Spleen (tissue), 7 donors: ENCODE measurements around the gene PRSS56.

Source experiments
- POLR2A ChIP-seq, 3 donors: fragments of 450-650 bp; IDR thresholded peaks; one replicate each; pipeline ENCODE4 v1.5.1; 2017; ENCODE audit warnings: antibody characterized with exemption in 3 of 3, mild to moderate bottlenecking in 1 of 3
- POLR2AphosphoS5 ChIP-seq, 3 donors: sonication (generic); formaldehyde crosslinking; IDR thresholded peaks; one replicate each; pipeline ENCODE4 v1.5.1; 2017; ENCODE audit warnings: antibody characterized with exemption in 3 of 3
- TF ChIP-seq, protein P1 (sequence below), 11 experiments: fragments of 200-600 bp in 7 of 11; fragments of 450-650 bp in 4 of 11; sonication (generic) in 4 of 11; IDR thresholded peaks in 8 of 11; conservative IDR thresholded peaks in 3 of 11; 1 replicate in 7 of 11; 2 replicates in 4 of 11; pipeline versions ENCODE4 v1.4.0 to v1.8.0; 2016 to 2021; ENCODE audit warnings: antibody characterized with exemption in 11 of 11, inconsistent platforms in 4 of 11, mild to moderate bottlenecking in 1 of 11
- donor health status: DM: no; HTN: no; CAD: no; lungs with moderate emphysema.
- donor health status: DM: no; HTN: no; CAD: no.
- donor health status: DM: no; HTN: no; CAD: no.

- TF ChIP-seq POLR2AphosphoS5 (IDR thresholded peaks at IDR 0.05) (no peak), POLR2A (IDR thresholded peaks at IDR 0.05) (no peak)
- TF ChIP-seq, protein P1, sequence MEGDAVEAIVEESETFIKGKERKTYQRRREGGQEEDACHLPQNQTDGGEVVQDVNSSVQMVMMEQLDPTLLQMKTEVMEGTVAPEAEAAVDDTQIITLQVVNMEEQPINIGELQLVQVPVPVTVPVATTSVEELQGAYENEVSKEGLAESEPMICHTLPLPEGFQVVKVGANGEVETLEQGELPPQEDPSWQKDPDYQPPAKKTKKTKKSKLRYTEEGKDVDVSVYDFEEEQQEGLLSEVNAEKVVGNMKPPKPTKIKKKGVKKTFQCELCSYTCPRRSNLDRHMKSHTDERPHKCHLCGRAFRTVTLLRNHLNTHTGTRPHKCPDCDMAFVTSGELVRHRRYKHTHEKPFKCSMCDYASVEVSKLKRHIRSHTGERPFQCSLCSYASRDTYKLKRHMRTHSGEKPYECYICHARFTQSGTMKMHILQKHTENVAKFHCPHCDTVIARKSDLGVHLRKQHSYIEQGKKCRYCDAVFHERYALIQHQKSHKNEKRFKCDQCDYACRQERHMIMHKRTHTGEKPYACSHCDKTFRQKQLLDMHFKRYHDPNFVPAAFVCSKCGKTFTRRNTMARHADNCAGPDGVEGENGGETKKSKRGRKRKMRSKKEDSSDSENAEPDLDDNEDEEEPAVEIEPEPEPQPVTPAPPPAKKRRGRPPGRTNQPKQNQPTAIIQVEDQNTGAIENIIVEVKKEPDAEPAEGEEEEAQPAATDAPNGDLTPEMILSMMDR (IDR thresholded peaks at IDR 0.05 in 8 of 11, conservative IDR thresholded peaks at IDR 0.05 in 3 of 11): no peak
Measured at GRCh38 chr2:232476045-232476444, 44.1 kb upstream of the PRSS56 start.
